Vagina (tissue), 2 donors: ENCODE data around the gene SNED1.

ENCODE experiments used
- CTCF ChIP-seq, 3 experiments: fragments of 450-650 bp in 2 of 3; fragments of 200-600 bp in 1 of 3; sonication (generic) in 1 of 3; IDR thresholded peaks; one replicate each; pipeline ENCODE4 v1.5.1; 2017 to 2019; ENCODE audit warnings: antibody characterized with exemption in 3 of 3, mild to moderate bottlenecking in 2 of 3, moderate library complexity in 2 of 3
- POLR2A ChIP-seq, 2 donors: fragments of 450-650 bp; IDR thresholded peaks; one replicate each; pipeline ENCODE4 v1.6.1; 2017; ENCODE audit warnings: antibody characterized with exemption in 2 of 2, mild to moderate bottlenecking in 2 of 2, moderate library complexity in 2 of 2

- TF ChIP-seq POLR2A (IDR thresholded peaks at IDR 0.05) (no peak), CTCF (IDR thresholded peaks at IDR 0.05) (no peak)
Measured at GRCh38 chr2:241053576-241054251, 55.3 kb downstream of the SNED1 start.
